ENCODE measurements around the gene CASK. TPM values are rescaled to one million over a fixed set of nuclear protein-coding genes. Genes with fewer than 3 reads are reported as not detected.

Gene CASK
- total and polyA plus RNA-seq, 2 of the 13 experiments (the other 11 are each of a cell fraction or from before 2014, with no cell fraction given): 14.5 to 16.0 TPM

GRCh38 chrX:41870719-41871151 is 52.6 kb downstream of the CASK start (continued):
- TF ChIP-seq ZNF609 (CRISPR knock-in tag; IDR thresholded peaks at IDR 0.05; ENCODE audit: borderline replicate concordance) (no peak; the same call in 1 of the 2 replicates), SMC3 (IDR thresholded peaks at IDR 0.05; ENCODE audit: low read length) (no peak), CBX5 (CRISPR knock-in tag; IDR thresholded peaks at IDR 0.05; ENCODE audit: borderline replicate concordance) (no peak), RFX1 (IDR thresholded peaks at IDR 0.05) (no peak), CEBPB (IDR thresholded peaks at IDR 0.05; ENCODE audit: borderline replicate concordance, low read depth, low read length) (peak; percentile 73; the same call in 1 of the 2 replicates), PBX2 (CRISPR knock-in tag; IDR thresholded peaks at IDR 0.05) (no peak), HMGXB3 (CRISPR knock-in tag; IDR thresholded peaks at IDR 0.05; ENCODE audit: borderline replicate concordance) (peak; percentile 89), ZNF484 (CRISPR knock-in tag; IDR thresholded peaks at IDR 0.05; ENCODE audit: borderline replicate concordance, low read depth) (no peak), THRA (CRISPR knock-in tag; IDR thresholded peaks at IDR 0.05; ENCODE audit: borderline replicate concordance) (no peak), ZNF30 (CRISPR knock-in tag; IDR thresholded peaks at IDR 0.05) (no peak), FOXA3 (CRISPR knock-in tag; IDR thresholded peaks at IDR 0.05) (0 out of 2 replicates have a peak, but pooled peaks have one; percentile 27), NR2F6 (IDR thresholded peaks at IDR 0.05) (0 out of 2 replicates have a peak, but pooled peaks have one; percentile 25), NR2F6 (CRISPR knock-in tag; IDR thresholded peaks at IDR 0.05) (no peak; the same call in 1 of the 2 replicates)
- TF ChIP-seq, protein P1, sequence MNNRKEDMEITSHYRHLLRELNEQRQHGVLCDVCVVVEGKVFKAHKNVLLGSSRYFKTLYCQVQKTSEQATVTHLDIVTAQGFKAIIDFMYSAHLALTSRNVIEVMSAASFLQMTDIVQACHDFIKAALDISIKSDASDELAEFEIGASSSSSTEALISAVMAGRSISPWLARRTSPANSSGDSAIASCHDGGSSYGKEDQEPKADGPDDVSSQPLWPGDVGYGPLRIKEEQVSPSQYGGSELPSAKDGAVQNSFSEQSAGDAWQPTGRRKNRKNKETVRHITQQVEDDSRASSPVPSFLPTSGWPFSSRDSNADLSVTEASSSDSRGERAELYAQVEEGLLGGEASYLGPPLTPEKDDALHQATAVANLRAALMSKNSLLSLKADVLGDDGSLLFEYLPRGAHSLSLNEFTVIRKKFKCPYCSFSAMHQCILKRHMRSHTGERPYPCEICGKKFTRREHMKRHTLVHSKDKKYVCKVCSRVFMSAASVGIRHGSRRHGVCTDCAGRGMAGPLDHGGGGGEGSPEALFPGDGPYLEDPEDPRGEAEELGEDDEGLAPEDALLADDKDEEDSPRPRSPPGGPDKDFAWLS (CRISPR knock-in tag; IDR thresholded peaks at IDR 0.05; ENCODE audit: borderline replicate concordance): no peak
- TF ChIP-seq, protein P2, sequence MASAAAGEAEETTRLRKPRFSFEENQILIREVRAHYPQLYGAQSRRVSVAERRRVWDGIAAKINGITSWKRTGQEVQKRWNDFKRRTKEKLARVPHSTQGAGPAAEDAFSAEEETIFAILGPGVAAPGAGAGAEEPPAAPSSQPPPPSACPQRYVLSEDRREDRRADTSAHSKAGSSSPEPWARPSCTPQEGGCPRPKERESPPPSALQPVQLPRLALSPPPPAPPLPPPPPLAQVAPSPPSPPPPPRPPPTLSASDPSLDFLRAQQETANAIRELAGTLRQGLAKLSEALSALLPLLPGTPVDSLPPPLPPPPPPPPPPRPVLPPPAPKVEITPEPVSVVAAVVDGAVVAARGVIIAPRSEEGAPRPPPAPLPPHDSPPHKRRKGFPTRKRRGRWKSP (CRISPR knock-in tag; IDR thresholded peaks at IDR 0.05): no peak

All from HepG2 (cell line).